GM13976 (cell line): ENCODE data around the gene CELF4.

Experiments
- DNase-seq: peaks from one replicate; pipeline ENCODE4 v3.0.0; 2012; ENCODE audit warnings: low spot score
- CTCF ChIP-seq: IDR thresholded peaks from 2 replicates; pipeline ENCODE4 v1.5.1; 2012; ENCODE audit warnings: borderline replicate concordance, mild to moderate bottlenecking; ENCODE audit not compliant: insufficient read depth; ENCODE audit errors: extremely low read depth, missing control alignments, control extremely low read depth
- in situ Hi-C: fragments of 300-500 bp; cut with MboI; formaldehyde crosslinking; loops from one replicate; pipeline ENCODE4 v1.12.0; 2022; ENCODE audit warnings: low sequenced_read_pairs, mixed read lengths, inconsistent platforms; ENCODE audit not compliant: unreplicated experiment

The CELF4 gene

GRCh38 chr18:37584952-37585695 is 19.5 kb upstream of the CELF4 start:
- in situ Hi-C loops: no loop called here
- no peak for TF ChIP-seq CTCF
- DNase-seq: no peak

- in situ Hi-C loops: no loop called here
- TF ChIP-seq CTCF: no peak
- DNase-seq: no peak
Observed at GRCh38 chr18:37584217-37584616, 18.6 kb upstream of the CELF4 start.

GRCh38 chr18:37582261-37582660 is 16.7 kb upstream of the CELF4 start:
- DNase-seq: no peak
- in situ Hi-C loops: no loop called here
- no peak for TF ChIP-seq CTCF

GRCh38 chr18:37578886-37579513 is 13.4 kb upstream of the CELF4 start:
- peak; percentile 46 for DNase-seq
- in situ Hi-C loops: no loop called here
- peak; percentile 26 for TF ChIP-seq CTCF

GRCh38 chr18:37578182-37578678 is 12.6 kb upstream of the CELF4 start:
- no peak for TF ChIP-seq CTCF
- in situ Hi-C loops: no loop called here
- DNase-seq: no peak

- DNase-seq: no peak
- in situ Hi-C loops: no loop called here
- no peak for TF ChIP-seq CTCF
Observed at GRCh38 chr18:37577051-37577611, 11.5 kb upstream of the CELF4 start.
